Spinal cord (tissue), 10 donors: ENCODE data around the gene FHOD3. TPM values are rescaled to one million over a fixed set of nuclear protein-coding genes. Genes with fewer than 3 reads are reported as not detected.

Experiments used
- DNase-seq, 6 donors: peaks; one replicate each; pipeline versions ENCODE4 v3.0.0 to v3.0.0-alpha.2; 2013 to 2015; ENCODE audit warnings: low spot score in 6 of 6, low read depth in 4 of 6
- H3K27ac ChIP-seq: one replicate; pipeline ENCODE4 v1.5.1; 2013; ENCODE audit warnings: low read depth, low read length, control low read depth
- H3K27me3 ChIP-seq: one replicate; pipeline ENCODE4 v1.6.1; 2013; ENCODE audit warnings: low read length; ENCODE audit not compliant: control insufficient read depth, insufficient read depth
- H3K36me3 ChIP-seq: one replicate; pipeline ENCODE4 v1.6.1; 2013; ENCODE audit warnings: low read length; ENCODE audit not compliant: control insufficient read depth, insufficient read depth
- H3K4me1 ChIP-seq: one replicate; pipeline ENCODE4 v1.6.1; 2013; ENCODE audit warnings: low read length; ENCODE audit not compliant: control insufficient read depth, insufficient read depth
- H3K4me3 ChIP-seq: one replicate; pipeline ENCODE4 v1.5.1; 2013; ENCODE audit warnings: low read depth, low read length, control low read depth
- H3K9me3 ChIP-seq: one replicate; pipeline ENCODE4 v1.6.1; 2013; ENCODE audit warnings: low read length; ENCODE audit not compliant: control insufficient read depth, insufficient read depth
- whole genome bisulfite sequencing: methylation state at CpG from one replicate; pipeline ENCODE4 v1.1.5; 2013; ENCODE audit warnings: missing lambda C conversion rate; ENCODE audit not compliant: insufficient coverage; 5-methylcytosine and 5-hydroxymethylcytosine counted together
- polyA plus RNA-seq, 2 donors: library from polyadenylated mRNA; unstranded; fragments of 120-200 nt; gene quantifications; one replicate each; pipeline ENCODE4 v1.2.1, GENCODE V29; 2013; ENCODE audit not compliant: insufficient read length in 2 of 2
- total RNA-seq, 2 donors: library from RNA; depleted of rRNA in 1 of 2; stranded (reverse); fragments of 120-200 nt in 1 of 2; fragments of >200 nt in 1 of 2; gene quantifications; one replicate each; pipeline versions ENCODE4 v1.2.3 to v1.2.4, GENCODE V29; 2013 to 2014
- donor health status: healthy.

FHOD3 gene
- total and polyA plus RNA-seq, 4 donors = 30.0 to 53.4 (median 52.1) TPM

GRCh38 chr18:36775396-36775795, 477.9 kb downstream of the FHOD3 start:
- peaks cover 7% of the 10 kb centered on the region for H3K4me1 ChIP-seq
- WGBS = 100% methylated on average over 1 of the region's 4 CpGs
- no peak overlapping the region for H3K27ac ChIP-seq
- H3K27me3 ChIP-seq = no peaks in the 10 kb centered on the region
- H3K4me3 ChIP-seq = no peak overlapping the region
- H3K36me3 ChIP-seq = peaks cover 10% of the 10 kb centered on the region
- DNase-seq = no peak
- H3K9me3 ChIP-seq = no peaks in the 10 kb centered on the region

- Histone ChIP-seq H3K4me3 (no peak overlapping the region), H3K36me3 (peaks cover 19% of the 10 kb centered on the region), H3K4me1 (peaks cover 1% of the 10 kb centered on the region), H3K27ac (no peak overlapping the region), H3K9me3 (no peaks in the 10 kb centered on the region), H3K27me3 (no peaks in the 10 kb centered on the region)
- 96% methylated on average over 3 of the region's 5 CpGs for WGBS
- DNase-seq = no peak
Observed at GRCh38 chr18:36776650-36777049, 479.1 kb downstream of the FHOD3 start.

GRCh38 chr18:36777566-36777965, 480.1 kb downstream of the FHOD3 start:
- DNase-seq = peak in 1 of 6 donors; percentile 37
- Histone ChIP-seq H3K36me3 (peaks cover 19% of the 10 kb centered on the region), H3K27me3 (no peaks in the 10 kb centered on the region), H3K27ac (no peak overlapping the region), H3K4me3 (no peak overlapping the region), H3K4me1 (no peaks in the 10 kb centered on the region), H3K9me3 (no peaks in the 10 kb centered on the region)
- WGBS = no CpG with 5 or more reads among the region's 1 CpG

GRCh38 chr18:36780748-36781147, 483.2 kb downstream of the FHOD3 start:
- Histone ChIP-seq H3K4me1 (no peaks in the 10 kb centered on the region), H3K36me3 (peaks cover 17% of the 10 kb centered on the region), H3K27me3 (no peaks in the 10 kb centered on the region), H3K9me3 (no peaks in the 10 kb centered on the region), H3K4me3 (no peak overlapping the region), H3K27ac (no peak overlapping the region)
- 91% methylated on average over 1 of the region's 2 CpGs for WGBS
- DNase-seq = no peak

- peaks cover 19% of the 10 kb centered on the region for H3K36me3 ChIP-seq
- H3K9me3 ChIP-seq = no peaks in the 10 kb centered on the region
- WGBS = 97% methylated on average over 6 of the region's 9 CpGs
- DNase-seq = no peak
- H3K4me1 ChIP-seq = no peaks in the 10 kb centered on the region
- H3K27me3 ChIP-seq = no peaks in the 10 kb centered on the region
- H3K4me3 ChIP-seq = no peak overlapping the region
- H3K27ac ChIP-seq = no peak overlapping the region
Observed at GRCh38 chr18:36782710-36783109, 485.2 kb downstream of the FHOD3 start.

GRCh38 chr18:36783792-36784191, 486.3 kb downstream of the FHOD3 start:
- H3K36me3 ChIP-seq = peaks cover 19% of the 10 kb centered on the region
- H3K4me3 ChIP-seq = no peak overlapping the region
- WGBS = 95% methylated on average over 2 of the region's 5 CpGs
- H3K27ac ChIP-seq = no peak overlapping the region
- no peaks in the 10 kb centered on the region for H3K4me1 ChIP-seq
- H3K9me3 ChIP-seq = no peaks in the 10 kb centered on the region
- DNase-seq = no peak
- H3K27me3 ChIP-seq = no peaks in the 10 kb centered on the region

GRCh38 chr18:36786686-36787085, 489.2 kb downstream of the FHOD3 start:
- Histone ChIP-seq H3K27me3 (no peaks in the 10 kb centered on the region), H3K9me3 (no peaks in the 10 kb centered on the region), H3K4me3 (no peak overlapping the region), H3K27ac (no peak overlapping the region), H3K4me1 (no peaks in the 10 kb centered on the region), H3K36me3 (peaks cover 2% of the 10 kb centered on the region)
- WGBS = 70% methylated on average over 4 of the region's 4 CpGs
- no peak for DNase-seq

- peak in 1 of 6 donors; percentile 68 for DNase-seq
- H3K4me3 ChIP-seq = no peak overlapping the region
- no peaks in the 10 kb centered on the region for H3K9me3 ChIP-seq
- H3K27ac ChIP-seq = no peak overlapping the region
- H3K27me3 ChIP-seq = no peaks in the 10 kb centered on the region
- H3K36me3 ChIP-seq = peaks cover 11% of the 10 kb centered on the region
- H3K4me1 ChIP-seq = no peaks in the 10 kb centered on the region
- WGBS = 29% methylated on average over 1 of the region's 4 CpGs
Observed at GRCh38 chr18:36792634-36793283, 495.2 kb downstream of the FHOD3 start.

GRCh38 chr18:36798738-36799473, 501.4 kb downstream of the FHOD3 start:
- H3K4me1 ChIP-seq = no peaks in the 10 kb centered on the region
- no peak overlapping the region for H3K4me3 ChIP-seq
- H3K9me3 ChIP-seq = peaks cover 2% of the 10 kb centered on the region
- H3K27ac ChIP-seq = no peak overlapping the region
- H3K27me3 ChIP-seq = no peaks in the 10 kb centered on the region
- 67% methylated on average over 1 of the region's 3 CpGs for WGBS
- no peak for DNase-seq
- peaks cover 15% of the 10 kb centered on the region for H3K36me3 ChIP-seq

- H3K36me3 ChIP-seq = peaks cover 19% of the 10 kb centered on the region
Observed at GRCh38 chr18:36805105-36805504, 507.6 kb downstream of the FHOD3 start.

More at GRCh38 chr18:36805105-36805504, 507.6 kb downstream of the FHOD3 start:
- Histone ChIP-seq H3K4me1 (no peaks in the 10 kb centered on the region), H3K4me3 (no peak overlapping the region), H3K27me3 (no peaks in the 10 kb centered on the region), H3K27ac (no peak overlapping the region), H3K9me3 (peaks cover 2% of the 10 kb centered on the region)
- WGBS = 100% methylated on average over 1 of the region's 2 CpGs
- no peak for DNase-seq
